Measurements from ENCODE around the gene DENND6B.

DENND6B gene

DNA sequence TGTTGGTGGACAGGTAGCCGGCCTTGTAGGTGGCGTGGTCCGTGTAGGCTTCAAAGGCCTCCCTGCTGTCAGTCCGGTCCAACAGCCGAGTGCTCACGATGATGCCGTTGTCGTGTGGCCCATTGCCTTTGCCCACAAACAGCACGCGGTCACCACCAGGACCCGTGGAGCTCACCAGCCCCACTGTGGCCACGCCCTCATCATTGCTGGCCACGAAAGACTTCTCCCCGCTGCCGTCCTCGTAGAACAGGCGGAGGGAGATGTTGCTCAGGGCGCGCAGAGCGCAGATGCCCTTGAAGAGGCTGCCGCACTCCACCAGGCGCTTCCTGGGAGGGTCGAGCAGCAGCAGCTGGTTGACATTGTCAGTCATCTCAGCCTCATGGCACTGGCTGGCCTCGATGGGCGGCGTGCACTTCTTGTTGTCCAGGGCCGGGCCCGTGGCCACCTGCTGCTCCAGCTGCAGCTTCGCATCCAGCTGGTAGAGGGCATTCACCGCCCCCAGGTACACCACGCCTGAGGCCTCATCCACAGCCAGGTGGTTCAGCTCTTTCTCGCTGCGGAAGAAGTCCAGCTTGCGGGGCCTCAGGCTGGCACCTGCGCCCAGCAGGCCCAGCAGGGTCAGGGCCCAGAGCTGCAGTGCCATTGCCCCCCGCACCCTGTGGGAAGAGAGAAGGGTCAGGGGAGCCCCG, 36.7 kb downstream of the DENND6B start:
- TF ChIP-seq, protein P1, sequence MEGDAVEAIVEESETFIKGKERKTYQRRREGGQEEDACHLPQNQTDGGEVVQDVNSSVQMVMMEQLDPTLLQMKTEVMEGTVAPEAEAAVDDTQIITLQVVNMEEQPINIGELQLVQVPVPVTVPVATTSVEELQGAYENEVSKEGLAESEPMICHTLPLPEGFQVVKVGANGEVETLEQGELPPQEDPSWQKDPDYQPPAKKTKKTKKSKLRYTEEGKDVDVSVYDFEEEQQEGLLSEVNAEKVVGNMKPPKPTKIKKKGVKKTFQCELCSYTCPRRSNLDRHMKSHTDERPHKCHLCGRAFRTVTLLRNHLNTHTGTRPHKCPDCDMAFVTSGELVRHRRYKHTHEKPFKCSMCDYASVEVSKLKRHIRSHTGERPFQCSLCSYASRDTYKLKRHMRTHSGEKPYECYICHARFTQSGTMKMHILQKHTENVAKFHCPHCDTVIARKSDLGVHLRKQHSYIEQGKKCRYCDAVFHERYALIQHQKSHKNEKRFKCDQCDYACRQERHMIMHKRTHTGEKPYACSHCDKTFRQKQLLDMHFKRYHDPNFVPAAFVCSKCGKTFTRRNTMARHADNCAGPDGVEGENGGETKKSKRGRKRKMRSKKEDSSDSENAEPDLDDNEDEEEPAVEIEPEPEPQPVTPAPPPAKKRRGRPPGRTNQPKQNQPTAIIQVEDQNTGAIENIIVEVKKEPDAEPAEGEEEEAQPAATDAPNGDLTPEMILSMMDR (conservative IDR thresholded peaks at IDR 0.05; ENCODE audit: low read depth): no peak
- no peak for DNase-seq (ENCODE audit: low spot score)
- POLR2A ChIA-PET (ENCODE audit: low non-redundant PET): no interaction called here
- CTCF ChIA-PET: interaction anchor here (1.1 kb wide), 1 partner anchor 36 kb away, joined by 3 read pairs; no protein-coding TSS in a partner anchor
- peak overlapping the region; percentile 100 for H3K27ac ChIP-seq

DNA sequence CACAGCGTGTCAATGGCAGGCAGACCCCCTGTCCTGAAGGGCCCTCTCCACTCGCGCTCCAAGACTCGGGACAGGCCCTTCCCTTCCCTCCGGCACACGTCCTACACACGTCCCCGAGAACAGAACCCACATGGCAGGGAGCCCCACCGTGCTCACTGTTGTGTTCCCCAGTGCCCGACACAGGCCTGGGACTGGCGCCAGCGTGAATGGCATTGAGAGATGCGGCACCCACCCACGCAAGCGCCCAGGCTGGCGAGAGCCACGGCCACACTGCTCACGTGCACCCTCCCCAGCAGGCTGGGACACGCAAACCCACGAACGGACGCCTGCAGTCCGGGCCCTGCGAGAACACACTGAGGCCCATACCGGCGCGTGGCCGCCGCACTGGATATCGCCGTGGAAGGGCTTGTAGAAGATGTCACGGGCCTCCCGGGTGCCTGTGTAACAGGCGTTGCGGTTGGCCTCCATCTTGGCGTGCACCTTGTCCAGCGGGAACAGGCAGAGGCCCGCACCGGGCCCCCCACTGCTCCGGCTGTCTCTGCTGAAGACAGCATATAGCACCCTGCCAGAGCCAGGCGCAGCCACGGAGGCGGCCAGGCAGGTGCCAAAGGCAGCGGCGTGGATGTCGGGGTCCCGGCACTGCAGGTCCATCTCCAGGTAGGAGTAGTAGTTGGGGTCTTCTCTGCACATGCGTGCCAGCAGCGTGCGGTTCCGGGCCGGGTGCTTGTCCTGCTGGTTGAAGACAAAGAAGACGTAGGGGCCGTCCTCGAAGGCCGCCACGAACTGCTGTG, 37.5 kb downstream of the DENND6B start:
- H3K27ac ChIP-seq: peak overlapping the region; percentile 100
- TF ChIP-seq, protein P1 (conservative IDR thresholded peaks at IDR 0.05; ENCODE audit: low read depth): no peak
- CTCF ChIA-PET: no interaction called here
- POLR2A ChIA-PET (ENCODE audit: low non-redundant PET): no interaction called here
- no peak for DNase-seq (ENCODE audit: low spot score)

DNA sequence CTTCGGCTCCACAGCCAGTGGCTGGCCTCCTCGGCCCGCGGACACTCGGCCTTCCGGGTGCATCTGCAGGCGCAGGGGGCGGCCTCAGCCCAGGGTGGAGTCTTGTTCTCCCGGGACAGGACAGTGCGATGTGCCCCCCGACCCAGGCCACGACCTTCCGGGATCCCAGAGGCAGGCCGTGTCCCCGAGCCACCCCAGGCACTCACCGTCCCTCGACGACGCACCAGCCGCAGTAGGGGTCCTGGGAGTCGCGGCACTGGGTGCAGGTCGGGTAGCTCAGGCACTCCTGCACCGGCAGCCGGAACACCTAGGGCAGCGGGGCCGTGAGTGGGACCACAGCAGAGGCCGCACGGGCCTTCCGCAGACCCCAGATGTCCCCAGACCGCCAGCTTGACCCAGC, 39.1 kb downstream of the DENND6B start:
- TF ChIP-seq, protein P1 (conservative IDR thresholded peaks at IDR 0.05; ENCODE audit: low read depth): no peak
- CTCF ChIA-PET: no interaction called here
- H3K27ac ChIP-seq: peak overlapping the region; percentile 100
- no peak for DNase-seq (ENCODE audit: low spot score)
- POLR2A ChIA-PET (ENCODE audit: low non-redundant PET): no interaction called here

DNA sequence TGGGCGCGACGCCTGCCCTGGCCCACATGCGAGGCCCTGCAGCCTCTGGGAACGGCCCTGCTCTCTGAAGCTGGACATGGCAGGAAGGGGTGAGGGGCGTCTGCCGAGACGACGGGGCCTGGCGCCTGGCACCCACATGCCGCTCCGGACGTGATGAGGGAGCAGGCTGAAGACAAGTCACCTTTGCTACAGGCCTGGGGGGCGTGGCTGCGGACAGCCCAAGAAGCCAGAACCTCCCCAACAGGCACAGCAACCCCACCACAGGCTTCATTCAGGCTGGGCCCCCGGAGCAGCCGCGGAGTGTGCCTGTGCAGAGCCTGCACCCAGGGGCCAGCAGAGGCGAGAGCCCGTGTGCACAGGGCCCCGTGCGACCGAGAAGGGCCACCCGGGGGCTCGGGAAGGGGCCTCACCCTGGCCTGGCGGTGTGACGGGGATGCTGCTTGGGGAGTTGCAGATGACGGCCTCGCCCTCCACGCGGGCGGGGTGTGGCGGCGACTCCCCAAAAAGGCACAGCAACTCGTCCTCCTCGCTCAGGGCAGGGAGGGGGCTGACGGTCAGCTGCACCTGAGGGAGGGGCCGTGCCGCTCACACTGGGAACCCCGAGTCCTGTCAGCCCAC, 40.0 kb downstream of the DENND6B start:
- POLR2A ChIA-PET (ENCODE audit: low non-redundant PET): no interaction called here
- peak overlapping the region; percentile 100 for H3K27ac ChIP-seq
- CTCF ChIA-PET: no interaction called here
- no peak for DNase-seq (ENCODE audit: low spot score)
- TF ChIP-seq, protein P1 (conservative IDR thresholded peaks at IDR 0.05; ENCODE audit: low read depth): no peak

DNA sequence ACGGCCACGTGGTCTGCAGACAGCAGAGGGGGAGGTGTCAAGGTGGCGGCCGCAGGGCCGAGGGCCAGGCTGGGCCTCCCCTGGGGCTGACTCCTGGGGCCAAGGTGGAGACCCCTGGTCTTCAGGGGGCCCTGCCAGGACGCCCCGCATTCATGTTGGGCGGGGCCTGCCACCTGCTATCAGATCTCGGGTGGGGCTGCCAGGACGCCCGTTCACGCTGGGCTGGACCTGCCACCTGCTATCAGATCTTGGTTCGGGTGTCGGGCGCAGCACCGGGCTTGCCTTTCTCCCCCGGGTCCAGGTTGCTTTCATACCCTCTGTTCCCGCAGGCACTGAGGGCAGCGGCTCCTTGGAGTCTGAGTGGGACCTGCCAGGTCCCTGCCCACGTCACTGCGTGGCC, 40.5 kb downstream of the DENND6B start:
- no peak for DNase-seq (ENCODE audit: low spot score)
- TF ChIP-seq, protein P1 (conservative IDR thresholded peaks at IDR 0.05; ENCODE audit: low read depth): no peak
- ChIA-PET POLR2A (ENCODE audit: low non-redundant PET) (no interaction called here), CTCF (no interaction called here)
- H3K27ac ChIP-seq: peak overlapping the region; percentile 100

DNA sequence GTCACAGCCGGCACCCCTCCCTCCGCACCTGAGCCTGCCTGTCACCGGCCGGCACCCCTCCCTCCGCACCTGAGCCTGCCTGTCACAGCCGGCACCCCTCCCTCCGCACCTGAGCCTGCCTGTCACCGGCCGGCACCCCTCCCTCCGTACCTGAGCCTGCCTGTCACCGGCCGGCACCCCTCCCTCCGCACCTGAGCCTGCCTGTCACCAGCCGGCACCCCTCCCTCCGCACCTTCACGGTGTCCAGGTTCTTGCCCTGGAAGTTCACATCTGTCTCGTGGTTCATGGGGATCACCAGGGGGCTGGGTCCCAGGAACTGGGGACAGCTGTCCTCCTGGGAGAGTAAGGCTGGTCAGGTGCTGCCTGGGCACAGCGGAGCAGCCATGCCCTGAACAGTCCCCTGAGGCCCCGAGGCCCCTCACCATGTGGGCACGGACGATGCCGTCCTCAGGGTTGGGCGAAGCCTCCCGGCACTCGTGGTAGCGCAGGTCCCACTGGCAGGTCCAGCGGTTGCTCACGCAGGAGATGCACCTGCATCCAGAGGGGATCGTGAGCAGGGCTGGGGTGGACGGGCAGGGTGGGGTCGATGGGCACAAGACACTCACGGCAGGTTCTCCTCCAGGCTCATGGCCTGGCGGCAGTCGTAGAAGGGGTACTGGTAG, 41.1 kb downstream of the DENND6B start:
- TF ChIP-seq, protein P1 (conservative IDR thresholded peaks at IDR 0.05; ENCODE audit: low read depth): no peak

More for the DNA sequence above, 41.1 kb downstream of the DENND6B start:
- ChIA-PET CTCF (interaction anchor here (0.6 kb wide), 1 partner anchor 41 kb away, joined by 3 read pairs; no protein-coding TSS in a partner anchor), POLR2A (ENCODE audit: low non-redundant PET) (no interaction called here)
- DNase-seq (ENCODE audit: low spot score): no peak
- H3K27ac ChIP-seq: peak overlapping the region; percentile 100

All from RWPE1 (cell line).